Measurements from ENCODE around the gene WDR1. TPM values are rescaled to one million over a fixed set of nuclear protein-coding genes. Genes with fewer than 3 reads are reported as not detected.

Gene WDR1
- total and polyA plus RNA-seq, 4 donors, result 159 to 593 (median 273) TPM

- intact Hi-C loops (cut with DNase I), result loop anchor here in 1 of 2 donors (5.0 kb wide), 1 partner anchor 101 kb away; no protein-coding TSS in a partner anchor
- Histone ChIP-seq H3K4me3 (ENCODE audit: low read length in 2 of 2) (no peak overlapping the region), H3K27me3 (ENCODE audit: control insufficient read depth in 1 of 2, insufficient read depth in 2 of 2, low read length in 1 of 2) (no peaks in the 10 kb centered on the region), H3K36me3 (ENCODE audit: control insufficient read depth in 1 of 2, insufficient read depth in 2 of 2, low read length in 1 of 2) (peaks cover 0 to 2% of the 10 kb centered on the region in 2 donors), H3K9me3 (ENCODE audit: control insufficient read depth, low read length) (no peaks in the 10 kb centered on the region), H3K4me1 (ENCODE audit: control insufficient read depth in 1 of 2, insufficient read depth in 2 of 2, low read length in 2 of 2) (peaks cover 3 to 5% of the 10 kb centered on the region in 2 donors), H3K27ac (ENCODE audit: low read depth in 1 of 2, low read length in 2 of 2) (peak overlapping the region; percentile 58 to 94)
- no peak for DNase-seq
- ATAC-seq (ENCODE audit: low FRiP score), result no peak
- WGBS, 2 donors, result 54 to 59% methylated on average over 21 of the region's 21 CpGs
Measured at GRCh38 chr4:10118048-10119004, 1.7 kb upstream of the WDR1 start.

- WGBS, 2 donors, result 3 to 4% methylated on average over 17 of the region's 17 CpGs
- peak overlapping the region; percentile 15 to 67 for H3K4me3 ChIP-seq (ENCODE audit: low read length in 2 of 2)
- H3K9me3 ChIP-seq (ENCODE audit: control insufficient read depth, low read length), result no peaks in the 10 kb centered on the region
- intact Hi-C loops (cut with DNase I), result loop anchor here in 1 of 2 donors (5.0 kb wide), 1 partner anchor 100 kb away; no protein-coding TSS in a partner anchor
- DNase-seq (peak in 1 of 2 donors; percentile 66), ATAC-seq (ENCODE audit: low FRiP score) (peak; percentile 2)
- H3K4me1 ChIP-seq (ENCODE audit: control insufficient read depth in 1 of 2, insufficient read depth in 2 of 2, low read length in 2 of 2), result peaks cover 5% of the 10 kb centered on the region in 2 donors
- peak overlapping the region; percentile 91 to 94 for H3K27ac ChIP-seq (ENCODE audit: low read depth in 1 of 2, low read length in 2 of 2)
- peaks cover 0 to 2% of the 10 kb centered on the region in 2 donors for H3K36me3 ChIP-seq (ENCODE audit: control insufficient read depth in 1 of 2, insufficient read depth in 2 of 2, low read length in 1 of 2)
- H3K27me3 ChIP-seq (ENCODE audit: control insufficient read depth in 1 of 2, insufficient read depth in 2 of 2, low read length in 1 of 2), result no peaks in the 10 kb centered on the region
Measured at GRCh38 chr4:10117359-10118047, 904 bp upstream of the WDR1 start.

- H3K36me3 ChIP-seq (ENCODE audit: control insufficient read depth in 1 of 2, insufficient read depth in 2 of 2, low read length in 1 of 2), result peaks cover 0 to 2% of the 10 kb centered on the region in 2 donors
- WGBS, 2 donors, result 0 to 1% methylated on average over 57 to 70 of the region's 70 CpGs
Measured at GRCh38 chr4:10115797-10116568, 616 bp downstream of the WDR1 start.

GRCh38 chr4:10115271-10115796, 1.3 kb downstream of the WDR1 start:
- H3K9me3 ChIP-seq (ENCODE audit: control insufficient read depth, low read length), result no peaks in the 10 kb centered on the region
- peak overlapping the region; percentile 94 to 96 for H3K4me3 ChIP-seq (ENCODE audit: low read length in 2 of 2)
- 4 to 6% methylated on average over 15 of the region's 15 CpGs for WGBS, 2 donors
- H3K27me3 ChIP-seq (ENCODE audit: control insufficient read depth in 1 of 2, insufficient read depth in 2 of 2, low read length in 1 of 2), result no peaks in the 10 kb centered on the region
- H3K36me3 ChIP-seq (ENCODE audit: control insufficient read depth in 1 of 2, insufficient read depth in 2 of 2, low read length in 1 of 2), result peaks cover 0 to 2% of the 10 kb centered on the region in 2 donors
- peaks cover 5% of the 10 kb centered on the region in 2 donors for H3K4me1 ChIP-seq (ENCODE audit: control insufficient read depth in 1 of 2, insufficient read depth in 2 of 2, low read length in 2 of 2)
- DNase-seq, result no peak
- intact Hi-C loops (cut with DNase I), result loop anchor here in 1 of 2 donors (1.0 to 5.0 kb wide), 2 partner anchors 19 to 98 kb away; no protein-coding TSS in a partner anchor
- peak overlapping the region; percentile 73 to 84 for H3K27ac ChIP-seq (ENCODE audit: low read depth in 1 of 2, low read length in 2 of 2)
- no peak for ATAC-seq (ENCODE audit: low FRiP score)

More at GRCh38 chr4:10115797-10116568, 616 bp downstream of the WDR1 start:
- H3K27ac ChIP-seq (ENCODE audit: low read depth in 1 of 2, low read length in 2 of 2), result peak overlapping the region; percentile 73 to 84
- DNase-seq (peak; percentile 74 to 84), ATAC-seq (ENCODE audit: low FRiP score) (peak; percentile 59)
- no peaks in the 10 kb centered on the region for H3K27me3 ChIP-seq (ENCODE audit: control insufficient read depth in 1 of 2, insufficient read depth in 2 of 2, low read length in 1 of 2)
- intact Hi-C loops (cut with DNase I), result loop anchor here in 1 of 2 donors (1.0 to 5.0 kb wide), 3 partner anchors 10 to 99 kb away; no protein-coding TSS in a partner anchor
- peaks cover 5% of the 10 kb centered on the region in 2 donors for H3K4me1 ChIP-seq (ENCODE audit: control insufficient read depth in 1 of 2, insufficient read depth in 2 of 2, low read length in 2 of 2)
- H3K9me3 ChIP-seq (ENCODE audit: control insufficient read depth, low read length), result no peaks in the 10 kb centered on the region
- peak overlapping the region; percentile 94 to 96 for H3K4me3 ChIP-seq (ENCODE audit: low read length in 2 of 2)

- WGBS, 2 donors, result 34 to 39% methylated on average over 7 of the region's 7 CpGs
- intact Hi-C loops (cut with DNase I), result loop anchor here in 1 of 2 donors (1.0 to 5.0 kb wide), 3 partner anchors 18 to 97 kb away; no protein-coding TSS in a partner anchor
- Histone ChIP-seq H3K9me3 (ENCODE audit: control insufficient read depth, low read length) (no peaks in the 10 kb centered on the region), H3K27me3 (ENCODE audit: control insufficient read depth in 1 of 2, insufficient read depth in 2 of 2, low read length in 1 of 2) (no peaks in the 10 kb centered on the region), H3K4me1 (ENCODE audit: control insufficient read depth in 1 of 2, insufficient read depth in 2 of 2, low read length in 2 of 2) (peaks cover 5 to 8% of the 10 kb centered on the region in 2 donors), H3K36me3 (ENCODE audit: control insufficient read depth in 1 of 2, insufficient read depth in 2 of 2, low read length in 1 of 2) (peaks cover 0 to 3% of the 10 kb centered on the region in 2 donors), H3K4me3 (ENCODE audit: low read length in 2 of 2) (peak overlapping the region; percentile 6 to 94), H3K27ac (ENCODE audit: low read depth in 1 of 2, low read length in 2 of 2) (peak overlapping the region in 1 of 2 donors; percentile 53)
- ATAC-seq (ENCODE audit: low FRiP score) (no peak), DNase-seq (no peak)
Measured at GRCh38 chr4:10114607-10115006, 2.0 kb downstream of the WDR1 start.

GRCh38 chr4:10114147-10114546, 2.5 kb downstream of the WDR1 start:
- no peaks in the 10 kb centered on the region for H3K27me3 ChIP-seq (ENCODE audit: control insufficient read depth in 1 of 2, insufficient read depth in 2 of 2, low read length in 1 of 2)
- ATAC-seq (ENCODE audit: low FRiP score) (no peak), DNase-seq (no peak)
- intact Hi-C loops (cut with DNase I), result loop anchor here in 1 of 2 donors (5.0 kb wide), 1 partner anchor 37 kb away; no protein-coding TSS in a partner anchor
- 50 to 52% methylated on average over 4 of the region's 4 CpGs for WGBS, 2 donors
- H3K9me3 ChIP-seq (ENCODE audit: control insufficient read depth, low read length), result no peaks in the 10 kb centered on the region
- peaks cover 0 to 3% of the 10 kb centered on the region in 2 donors for H3K36me3 ChIP-seq (ENCODE audit: control insufficient read depth in 1 of 2, insufficient read depth in 2 of 2, low read length in 1 of 2)
- H3K4me3 ChIP-seq (ENCODE audit: low read length in 2 of 2), result peak overlapping the region in 1 of 2 donors; percentile 94
- peaks cover 5 to 12% of the 10 kb centered on the region in 2 donors for H3K4me1 ChIP-seq (ENCODE audit: control insufficient read depth in 1 of 2, insufficient read depth in 2 of 2, low read length in 2 of 2)
- H3K27ac ChIP-seq (ENCODE audit: low read depth in 1 of 2, low read length in 2 of 2), result no peak overlapping the region

GRCh38 chr4:10113362-10114047, 3.1 kb downstream of the WDR1 start:
- Histone ChIP-seq H3K27me3 (ENCODE audit: control insufficient read depth in 1 of 2, insufficient read depth in 2 of 2, low read length in 1 of 2) (no peaks in the 10 kb centered on the region), H3K9me3 (ENCODE audit: control insufficient read depth, low read length) (no peaks in the 10 kb centered on the region), H3K27ac (ENCODE audit: low read depth in 1 of 2, low read length in 2 of 2) (peak overlapping the region in 1 of 2 donors; percentile 21), H3K36me3 (ENCODE audit: control insufficient read depth in 1 of 2, insufficient read depth in 2 of 2, low read length in 1 of 2) (peaks cover 0 to 3% of the 10 kb centered on the region in 2 donors), H3K4me3 (ENCODE audit: low read length in 2 of 2) (no peak overlapping the region), H3K4me1 (ENCODE audit: control insufficient read depth in 1 of 2, insufficient read depth in 2 of 2, low read length in 2 of 2) (peaks cover 7 to 16% of the 10 kb centered on the region in 2 donors)
- ATAC-seq (ENCODE audit: low FRiP score), result no peak
- 52 to 53% methylated on average over 12 of the region's 12 CpGs for WGBS, 2 donors
- no peak for DNase-seq
- intact Hi-C loops (cut with DNase I), result loop anchor here in 1 of 2 donors (5.0 kb wide), 1 partner anchor 36 kb away; no protein-coding TSS in a partner anchor
